MM.1S (cell line): Measurements from ENCODE around the gene CHRM3.

ENCODE experiments used
- EZH2 ChIP-seq: fragments of 300-600 bp; sonication (generic); optimal IDR thresholded peaks from 2 replicates; pipeline ENCODE3; 2017; ENCODE audit warnings: low read depth, mild to moderate bottlenecking, antibody characterized with exemption, low read length, mixed read lengths
- TF ChIP-seq, protein P1 (sequence below): fragments of 300-600 bp; sonication (generic); IDR thresholded peaks from 2 replicates; pipeline ENCODE4 v1.5.1; 2016; ENCODE audit warnings: antibody characterized with exemption, low read length, mixed read lengths

DNA sequence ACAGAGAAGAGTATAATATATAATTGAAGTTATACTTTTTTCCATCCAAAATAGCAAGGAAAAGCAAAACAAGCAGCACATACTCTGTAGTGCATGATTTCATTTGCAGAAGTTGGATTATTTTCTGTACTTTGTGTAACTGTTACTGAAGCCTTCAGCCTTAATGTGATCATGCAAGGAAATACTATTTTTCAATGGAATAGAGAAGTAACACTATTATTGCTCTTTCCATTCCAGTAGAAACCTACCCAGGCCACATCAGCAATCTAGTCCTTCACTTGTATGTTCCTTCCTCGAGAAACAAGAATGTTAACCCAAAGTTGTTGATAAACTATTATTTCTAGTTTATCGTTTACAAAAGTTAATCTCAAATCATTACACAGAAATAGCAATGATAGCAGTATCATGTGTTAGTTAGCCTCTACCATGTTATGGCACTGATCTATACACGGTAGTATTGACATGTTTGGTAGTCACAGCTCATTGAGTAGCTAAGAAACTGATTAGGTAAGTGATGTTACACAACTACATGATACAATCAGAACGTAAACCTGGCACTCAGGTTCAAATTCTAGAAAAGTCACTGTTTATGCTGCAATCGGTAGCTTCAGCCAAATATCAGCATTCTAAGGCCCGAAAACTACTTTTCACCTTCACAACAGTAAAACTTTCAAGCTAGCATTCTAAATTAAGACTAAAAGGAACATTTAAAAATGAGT, 37.6 kb upstream of the CHRM3 start:
- TF ChIP-seq, protein P1, sequence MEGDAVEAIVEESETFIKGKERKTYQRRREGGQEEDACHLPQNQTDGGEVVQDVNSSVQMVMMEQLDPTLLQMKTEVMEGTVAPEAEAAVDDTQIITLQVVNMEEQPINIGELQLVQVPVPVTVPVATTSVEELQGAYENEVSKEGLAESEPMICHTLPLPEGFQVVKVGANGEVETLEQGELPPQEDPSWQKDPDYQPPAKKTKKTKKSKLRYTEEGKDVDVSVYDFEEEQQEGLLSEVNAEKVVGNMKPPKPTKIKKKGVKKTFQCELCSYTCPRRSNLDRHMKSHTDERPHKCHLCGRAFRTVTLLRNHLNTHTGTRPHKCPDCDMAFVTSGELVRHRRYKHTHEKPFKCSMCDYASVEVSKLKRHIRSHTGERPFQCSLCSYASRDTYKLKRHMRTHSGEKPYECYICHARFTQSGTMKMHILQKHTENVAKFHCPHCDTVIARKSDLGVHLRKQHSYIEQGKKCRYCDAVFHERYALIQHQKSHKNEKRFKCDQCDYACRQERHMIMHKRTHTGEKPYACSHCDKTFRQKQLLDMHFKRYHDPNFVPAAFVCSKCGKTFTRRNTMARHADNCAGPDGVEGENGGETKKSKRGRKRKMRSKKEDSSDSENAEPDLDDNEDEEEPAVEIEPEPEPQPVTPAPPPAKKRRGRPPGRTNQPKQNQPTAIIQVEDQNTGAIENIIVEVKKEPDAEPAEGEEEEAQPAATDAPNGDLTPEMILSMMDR: no peak
- TF ChIP-seq EZH2: no peak
